WERI-Rb-1 (cell line): ENCODE measurements around the gene IQCF5.

Experiments
- DNase-seq: peaks from one replicate; pipeline ENCODE4 v3.0.0-alpha.2; 2020
- H3K27ac ChIP-seq: fragments of 250-450 bp; sonication (Bioruptor Pico); 2 replicates; pipeline ENCODE4 v1.5.1; 2020; ENCODE audit warnings: mild to moderate bottlenecking, moderate library complexity
- H3K27me3 ChIP-seq: fragments of 250-450 bp; sonication (Bioruptor Pico); 2 replicates; pipeline ENCODE4 v1.5.1; 2021; ENCODE audit warnings: mild to moderate bottlenecking, low read depth, moderate library complexity; ENCODE audit not compliant: insufficient read depth, severe bottlenecking
- H3K36me3 ChIP-seq: fragments of 250-450 bp; sonication (Bioruptor Pico); 2 replicates; pipeline ENCODE4 v1.5.1; 2020; ENCODE audit warnings: mild to moderate bottlenecking, moderate library complexity
- H3K4me3 ChIP-seq: 2 replicates; pipeline ENCODE4 v1.5.1; 2011; ENCODE audit warnings: low read depth, mild to moderate bottlenecking, control low read depth, low read length
- H3K9me3 ChIP-seq: fragments of 250-450 bp; sonication (Bioruptor Pico); 2 replicates; pipeline ENCODE4 v1.5.1; 2021; ENCODE audit warnings: mild to moderate bottlenecking, moderate library complexity; ENCODE audit not compliant: severe bottlenecking
- TF ChIP-seq, protein P1 (sequence below): IDR thresholded peaks from 2 replicates; pipeline ENCODE4 v1.5.1; 2011; ENCODE audit warnings: low read depth, mild to moderate bottlenecking, control low read depth, inconsistent platforms, low read length

IQCF5 gene

DNA sequence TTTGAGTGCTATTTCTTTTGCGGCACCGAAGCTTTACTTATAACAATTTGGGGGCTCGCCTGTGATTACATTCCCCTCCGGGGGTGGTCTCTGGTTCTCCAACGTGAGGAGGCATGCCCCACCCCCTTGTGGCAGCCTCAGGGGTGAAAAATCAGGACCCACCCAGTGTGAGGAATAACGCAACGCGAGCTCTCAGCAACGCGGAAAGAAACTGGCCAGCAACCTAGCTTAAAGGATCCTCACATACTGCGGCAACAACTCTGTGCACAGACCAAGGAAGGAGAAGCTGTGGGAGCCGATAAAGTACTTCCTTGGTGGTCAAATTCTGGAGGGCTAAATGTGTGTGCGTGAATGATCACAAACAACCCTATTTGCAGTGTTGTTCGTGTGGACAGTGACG is 22.0 kb upstream of the IQCF5 start:
- Histone ChIP-seq H3K27me3 (no peaks in the 10 kb centered on the region), H3K4me3 (no peak overlapping the region), H3K9me3 (no peaks in the 10 kb centered on the region), H3K36me3 (no peaks in the 10 kb centered on the region), H3K27ac (no peak overlapping the region)
- DNase-seq: no peak
- TF ChIP-seq, protein P1, sequence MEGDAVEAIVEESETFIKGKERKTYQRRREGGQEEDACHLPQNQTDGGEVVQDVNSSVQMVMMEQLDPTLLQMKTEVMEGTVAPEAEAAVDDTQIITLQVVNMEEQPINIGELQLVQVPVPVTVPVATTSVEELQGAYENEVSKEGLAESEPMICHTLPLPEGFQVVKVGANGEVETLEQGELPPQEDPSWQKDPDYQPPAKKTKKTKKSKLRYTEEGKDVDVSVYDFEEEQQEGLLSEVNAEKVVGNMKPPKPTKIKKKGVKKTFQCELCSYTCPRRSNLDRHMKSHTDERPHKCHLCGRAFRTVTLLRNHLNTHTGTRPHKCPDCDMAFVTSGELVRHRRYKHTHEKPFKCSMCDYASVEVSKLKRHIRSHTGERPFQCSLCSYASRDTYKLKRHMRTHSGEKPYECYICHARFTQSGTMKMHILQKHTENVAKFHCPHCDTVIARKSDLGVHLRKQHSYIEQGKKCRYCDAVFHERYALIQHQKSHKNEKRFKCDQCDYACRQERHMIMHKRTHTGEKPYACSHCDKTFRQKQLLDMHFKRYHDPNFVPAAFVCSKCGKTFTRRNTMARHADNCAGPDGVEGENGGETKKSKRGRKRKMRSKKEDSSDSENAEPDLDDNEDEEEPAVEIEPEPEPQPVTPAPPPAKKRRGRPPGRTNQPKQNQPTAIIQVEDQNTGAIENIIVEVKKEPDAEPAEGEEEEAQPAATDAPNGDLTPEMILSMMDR: no peak

DNA sequence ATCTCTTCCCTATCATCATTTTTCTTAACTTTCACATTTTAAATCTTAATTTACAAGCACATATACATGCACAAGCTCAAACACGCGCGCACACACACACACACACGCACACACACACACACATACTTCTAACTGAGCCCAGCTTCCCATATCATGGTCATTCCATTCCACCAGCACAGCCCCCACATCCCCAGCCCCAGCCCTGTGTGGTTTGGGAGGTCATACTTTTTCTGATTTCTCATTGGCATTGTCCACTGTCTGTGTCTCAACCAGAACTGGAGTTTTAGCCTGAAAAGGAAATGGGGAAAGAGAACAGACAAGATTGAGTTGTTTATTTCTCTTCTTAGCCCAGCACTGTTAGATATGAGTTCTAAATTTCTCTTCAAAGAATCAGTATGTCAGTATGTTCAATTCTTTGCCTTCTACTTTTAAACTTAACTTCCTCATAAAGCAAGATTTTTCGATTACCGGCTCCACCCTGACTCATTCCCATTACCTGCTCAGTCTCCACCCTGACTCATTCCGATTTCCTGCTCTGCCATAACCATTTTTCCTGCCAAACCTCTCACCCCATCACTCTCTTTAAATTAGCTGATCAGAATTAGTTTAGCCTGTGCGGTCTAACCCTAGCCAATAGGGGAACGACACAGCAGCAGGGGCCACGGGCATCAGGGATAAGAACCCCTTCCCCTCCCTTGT is 21.4 kb upstream of the IQCF5 start:
- Histone ChIP-seq H3K36me3 (no peaks in the 10 kb centered on the region), H3K9me3 (no peaks in the 10 kb centered on the region), H3K27me3 (no peaks in the 10 kb centered on the region), H3K27ac (no peak overlapping the region), H3K4me3 (no peak overlapping the region)
- no peak for DNase-seq
- TF ChIP-seq, protein P1: no peak

DNA sequence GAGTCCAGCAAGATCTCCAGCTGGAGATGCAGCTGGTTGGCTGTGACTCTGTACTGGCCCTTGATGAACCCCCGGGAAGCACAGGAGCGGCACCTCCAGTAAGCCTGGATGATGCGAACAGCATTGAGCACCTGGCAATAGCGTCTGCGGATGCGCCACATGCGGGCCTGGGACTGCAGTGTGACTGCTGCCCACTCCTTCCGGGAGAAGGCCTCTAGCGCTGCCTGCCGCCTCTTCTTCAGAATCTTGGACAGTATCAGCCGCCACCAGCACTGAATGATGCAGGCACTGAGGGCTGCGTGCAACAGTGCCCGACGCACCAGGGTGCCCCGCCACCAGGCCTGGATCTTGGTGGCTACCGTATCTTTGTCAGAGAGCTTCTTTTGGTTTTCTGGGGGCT is 19.5 kb upstream of the IQCF5 start:
- Histone ChIP-seq H3K4me3 (no peak overlapping the region), H3K27ac (no peak overlapping the region), H3K27me3 (no peaks in the 10 kb centered on the region), H3K36me3 (no peaks in the 10 kb centered on the region), H3K9me3 (no peaks in the 10 kb centered on the region)
- TF ChIP-seq, protein P1: no peak
- no peak for DNase-seq

DNA sequence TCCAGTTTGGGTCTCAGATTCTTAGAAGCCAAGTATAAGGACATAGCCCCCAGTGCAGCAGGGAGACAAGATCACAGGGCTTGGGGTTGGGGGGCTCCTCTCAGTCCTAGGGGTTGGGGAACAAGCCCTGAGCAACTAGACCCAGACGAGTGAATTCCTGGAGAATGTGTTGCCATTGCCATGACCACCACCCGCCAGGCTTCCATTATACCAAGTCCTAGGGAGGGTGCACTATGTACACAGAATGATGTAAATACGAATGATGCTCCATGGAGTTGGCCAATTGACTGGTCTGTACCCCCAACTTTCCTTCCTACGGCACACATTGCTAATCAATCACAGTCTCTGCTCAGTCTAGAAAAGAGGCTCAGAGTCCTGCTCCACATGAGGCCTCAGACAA is 19.0 kb upstream of the IQCF5 start:
- H3K27me3 ChIP-seq: no peaks in the 10 kb centered on the region
- TF ChIP-seq, protein P1: no peak

DNA sequence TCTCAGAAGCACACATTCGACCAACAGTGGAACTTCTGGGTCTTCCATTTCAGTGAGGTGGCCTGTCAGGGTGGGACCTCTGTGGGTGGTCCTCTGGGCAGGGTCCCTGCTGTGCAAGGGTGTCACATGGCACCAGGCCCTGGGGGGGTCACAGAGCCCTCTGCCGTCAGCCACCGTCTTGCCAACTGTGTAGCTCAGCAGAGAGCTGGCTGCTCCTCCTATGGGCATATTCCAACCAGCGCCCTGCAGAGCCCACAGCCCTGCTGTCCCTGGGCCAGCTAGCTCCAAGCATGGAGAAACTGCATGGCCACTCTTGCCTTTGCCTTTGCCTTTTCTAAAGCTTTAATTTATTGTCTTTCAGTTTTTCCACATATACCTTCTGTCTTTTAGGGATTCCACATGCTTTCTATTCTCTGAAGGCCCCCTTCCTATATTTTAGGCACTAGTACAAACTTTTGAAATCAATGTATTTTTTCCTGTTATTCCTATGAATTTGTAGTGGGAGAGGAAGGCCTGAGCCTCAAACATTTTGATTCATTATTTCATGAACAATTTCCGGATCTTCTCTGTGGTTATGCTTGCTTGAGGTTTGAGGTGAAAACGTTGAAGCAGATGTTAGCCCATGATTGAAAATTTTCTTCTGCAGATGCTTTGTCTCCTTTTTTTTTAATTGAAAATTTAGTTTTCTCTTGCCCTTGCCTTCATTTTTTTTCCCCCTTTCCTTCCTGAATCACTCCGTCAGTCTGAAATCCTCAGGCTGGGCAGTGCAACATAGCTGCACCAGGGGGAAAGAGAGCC is 16.0 kb upstream of the IQCF5 start:
- Histone ChIP-seq H3K27ac (no peak overlapping the region), H3K36me3 (no peaks in the 10 kb centered on the region), H3K9me3 (no peaks in the 10 kb centered on the region), H3K4me3 (no peak overlapping the region), H3K27me3 (no peaks in the 10 kb centered on the region)
- no peak for DNase-seq
- TF ChIP-seq, protein P1: no peak

More for the DNA sequence above, 19.0 kb upstream of the IQCF5 start:
- H3K9me3 ChIP-seq: no peaks in the 10 kb centered on the region
- DNase-seq: no peak
- H3K27ac ChIP-seq: no peak overlapping the region
- H3K36me3 ChIP-seq: no peaks in the 10 kb centered on the region
- no peak overlapping the region for H3K4me3 ChIP-seq
